GM12878 (cell line): ENCODE data around the gene KRT80. TPM values are rescaled to one million over a fixed set of nuclear protein-coding genes. Genes with fewer than 3 reads are reported as not detected.

ENCODE experiments used
- ATAC-seq: fragments of 200-7000 bp; cut with Tn5 transposase; 3 replicates; pipeline ENCODE4 v1.9.1; 2020; ENCODE audit warnings: mild to moderate bottlenecking, moderate library complexity
- BruUV-seq: library from RNA; stranded (reverse); fragments of 400-500 nt; replicated peaks from 2 replicates; lab custom pipeline; 2021; lab: Mats Ljungman, UMichigan
- CTCF ChIA-PET: fragments of 300-600 bp; sonication (Branson Sonifier 250); formaldehyde crosslinking; extraction: SDS; loops from one replicate; lab custom pipeline; 2021; ENCODE audit warnings: inconsistent platforms; lab: Yijun Ruan, JAX
- POLR2A ChIA-PET: fragments of 350-600 bp; formaldehyde crosslinking; extraction: SDS; loops from one replicate; lab custom pipeline; 2021; ENCODE audit warnings: inconsistent platforms; lab: Charles Lee
- RAD21 ChIA-PET: fragments of 300-600 bp; sonication (Branson Sonifier 250); formaldehyde crosslinking; loops from one replicate; lab custom pipeline; 2023; ENCODE audit warnings: antibody characterized with exemption; ENCODE audit not compliant: unreplicated experiment; lab: Charles Lee
- SMC1A ChIA-PET: fragments of 300-600 bp; sonication (Branson Sonifier 250); formaldehyde crosslinking; loops from one replicate; lab custom pipeline; 2023; ENCODE audit not compliant: unreplicated experiment, uncharacterized antibody; lab: Charles Lee
- DNase-seq: peaks from one replicate; pipeline ENCODE4 v3.0.0-alpha.2; 2011; ENCODE audit warnings: low read depth, low spot score
- FAIRE-seq: peaks from 3 replicates; lab custom pipeline; 2011; peaks lifted over from hg19 to GRCh38; lab: Jason Lieb, UNC
- H2AFZ ChIP-seq: 2 replicates; pipeline ENCODE4 v1.6.0; 2011; ENCODE audit warnings: low read depth, low read length, control low read depth; ENCODE audit not compliant: control insufficient read depth
- H3K27ac ChIP-seq: 2 replicates; pipeline ENCODE4 v1.5.1; 2011; ENCODE audit warnings: control low read depth; ENCODE audit not compliant: control insufficient read depth, insufficient read depth
- H3K27me3 ChIP-seq, 2 experiments: replicated peaks in 1 of 2; 2 replicates each; pipeline versions ENCODE4 v1.6.0 to v1.6.1; 2011; ENCODE audit warnings: low read length in 1 of 2; ENCODE audit not compliant: control insufficient read depth in 2 of 2, insufficient read depth in 2 of 2
- H3K36me3 ChIP-seq, 2 experiments: 2 replicates each; pipeline ENCODE4 v1.5.1; 2011; ENCODE audit warnings: low read length in 1 of 2; ENCODE audit not compliant: control insufficient read depth in 2 of 2, insufficient read depth in 2 of 2
- H3K4me1 ChIP-seq: 2 replicates; pipeline ENCODE4 v1.6.1; 2011; ENCODE audit warnings: mild to moderate bottlenecking, low read length, moderate library complexity, mixed read lengths; ENCODE audit not compliant: control insufficient read depth, insufficient read depth
- H3K4me2 ChIP-seq: 2 replicates; pipeline ENCODE4 v1.6.0; 2011; ENCODE audit warnings: control low read depth; ENCODE audit not compliant: control insufficient read depth, insufficient read depth
- H3K4me3 ChIP-seq: fragments of 200-600 bp; sonication (generic); 2 replicates; pipeline ENCODE4 v1.5.1; 2016
- H3K79me2 ChIP-seq: 2 replicates; pipeline ENCODE4 v1.6.0; 2011; ENCODE audit warnings: low read length; ENCODE audit not compliant: control insufficient read depth, insufficient read depth
- H3K9ac ChIP-seq: 2 replicates; pipeline ENCODE4 v1.8.0; 2011; ENCODE audit warnings: low read length, control low read depth, mixed read lengths; ENCODE audit not compliant: control insufficient read depth, insufficient read depth
- H3K9me3 ChIP-seq: replicated peaks from 3 replicates; pipeline ENCODE4 v1.5.1; 2011; ENCODE audit warnings: mild to moderate bottlenecking, low read length; ENCODE audit not compliant: control insufficient read depth, insufficient read depth
- H4K20me1 ChIP-seq: 2 replicates; pipeline ENCODE4 v1.6.0; 2011; ENCODE audit not compliant: control insufficient read depth, insufficient read depth
- CHD4 ChIP-seq: fragments of 200-600 bp; sonication (generic); IDR thresholded peaks from 2 replicates; pipeline ENCODE4 v1.6.1; 2016; ENCODE audit warnings: mild to moderate bottlenecking
- ETV6 ChIP-seq, 2 experiments: fragments of 450-650 bp in 1 of 2; IDR thresholded peaks in 1 of 2; conservative IDR thresholded peaks in 1 of 2; 2 replicates each; pipeline ENCODE4 v1.6.1; 2014; ENCODE audit warnings: antibody characterized with exemption in 1 of 2, borderline replicate concordance in 1 of 2, low read depth in 1 of 2, mild to moderate bottlenecking in 1 of 2, moderate library complexity in 1 of 2
- EZH2 ChIP-seq: IDR thresholded peaks from 2 replicates; pipeline ENCODE4 v1.6.1; 2012; ENCODE audit warnings: low read depth, mild to moderate bottlenecking, control low read depth, inconsistent platforms, low read length, borderline replicate concordance; ENCODE audit not compliant: control insufficient read depth
- GATAD2B ChIP-seq: fragments of 450-650 bp; conservative IDR thresholded peaks from 2 replicates; pipeline ENCODE4 v1.6.1; 2017; ENCODE audit warnings: low read depth, mild to moderate bottlenecking, moderate library complexity
- MYC ChIP-seq: IDR thresholded peaks from 2 replicates; pipeline ENCODE4 v1.6.1; 2011; ENCODE audit warnings: mild to moderate bottlenecking, low read length, moderate library complexity, inconsistent platforms; ENCODE audit not compliant: insufficient read depth, insufficient replicate concordance, insufficient read length, severe bottlenecking
- NKRF ChIP-seq: fragments of 450-650 bp; conservative IDR thresholded peaks from 2 replicates; pipeline ENCODE4 v1.6.1; 2017; ENCODE audit warnings: mild to moderate bottlenecking, moderate library complexity
- PAX8 ChIP-seq: fragments of 450-650 bp; IDR thresholded peaks from 2 replicates; pipeline ENCODE4 v1.6.1; 2017; ENCODE audit warnings: mild to moderate bottlenecking, moderate library complexity
- PBX3 ChIP-seq: IDR thresholded peaks from 2 replicates; pipeline ENCODE4 v1.6.1; 2011; ENCODE audit warnings: mild to moderate bottlenecking, low read depth, low read length, moderate library complexity; ENCODE audit not compliant: insufficient replicate concordance
- SUPT20H ChIP-seq: IDR thresholded peaks from 2 replicates; pipeline ENCODE4 v1.6.1; 2011; ENCODE audit warnings: low read depth, mild to moderate bottlenecking, low read length, moderate library complexity, borderline replicate concordance; ENCODE audit not compliant: control insufficient read depth
- TCF7 ChIP-seq: IDR thresholded peaks from 2 replicates; pipeline ENCODE4 v1.6.1; 2014; ENCODE audit warnings: antibody characterized with exemption, borderline replicate concordance
- ZNF274 ChIP-seq: IDR thresholded peaks from one replicate; pipeline ENCODE4 v1.8.0; 2011; ENCODE audit not compliant: insufficient read length, insufficient read depth
- ZNF622 ChIP-seq: fragments of 450-650 bp; IDR thresholded peaks from 2 replicates; pipeline ENCODE4 v1.6.1; 2017; ENCODE audit warnings: mild to moderate bottlenecking, inconsistent platforms
- ZSCAN29 ChIP-seq: fragments of 450-650 bp; IDR thresholded peaks from 2 replicates; pipeline ENCODE4 v1.6.1; 2017; ENCODE audit warnings: mild to moderate bottlenecking, moderate library complexity
- WGBS: methylation state at CpG from one replicate; pipeline ENCODE4 v1.1.6; 2016; ENCODE audit warnings: low lambda C conversion rate; ENCODE audit not compliant: insufficient replicate concordance, insufficient coverage; ENCODE audit errors: missing lambda C conversion rate; 5-methylcytosine and 5-hydroxymethylcytosine counted together
- in situ Hi-C: fragments of 300-500 bp; cut with MboI; formaldehyde crosslinking; loops from 9 replicates; pipeline ENCODE4 v1.14.3; 2018; ENCODE audit warnings: mixed read lengths
- intact Hi-C: fragments of 100-400 bp; cut with micrococcal nuclease; formaldehyde crosslinking; loops from one replicate; pipeline ENCODE4 v1.14.2; 2022; ENCODE audit not compliant: unreplicated experiment
- polyA plus RNA-seq, 11 experiments: library from polyadenylated mRNA; depleted of rRNA in 4 of 11; unstranded in 6 of 11; stranded (reverse) in 5 of 11; fragments of >200 nt; fragmentation: Nextera tagmentation in 4 of 11; fragmentation: Illumina TruSeq in 1 of 11; extraction: Ambion mirVana in 4 of 11; extraction: Trizol in 1 of 11; gene quantifications; 1 replicate in 1 of 11; 2 replicates in 10 of 11; pipeline versions ENCODE4 v1.2.1 to v1.2.3, GENCODE V29; 2011 to 2016; ENCODE audit warnings: inconsistent platforms in 2 of 11, missing spikeins in 2 of 11, low read depth in 1 of 11
- total RNA-seq, 4 experiments: library from RNA; depleted of rRNA in 3 of 4; stranded (reverse); fragments of >200 nt in 3 of 4; fragmentation: Illumina TruSeq in 1 of 4; extraction: Trizol in 1 of 4; gene quantifications; 2 replicates each; pipeline versions ENCODE4 v1.2.1 to v1.2.3, GENCODE V29; 2013 to 2021
- TF ChIP-seq, protein P1 (sequence below): fragments of 450-650 bp; IDR thresholded peaks from 2 replicates; pipeline ENCODE4 v1.6.1; 2017; ENCODE audit warnings: antibody characterized with exemption, mild to moderate bottlenecking, moderate library complexity

KRT80 gene
- total and polyA plus RNA-seq, 10 of the 15 experiments (the other 5 are each of a cell fraction or from before 2014, with no cell fraction given) = 0.01 TPM; not detected in 9

DNA sequence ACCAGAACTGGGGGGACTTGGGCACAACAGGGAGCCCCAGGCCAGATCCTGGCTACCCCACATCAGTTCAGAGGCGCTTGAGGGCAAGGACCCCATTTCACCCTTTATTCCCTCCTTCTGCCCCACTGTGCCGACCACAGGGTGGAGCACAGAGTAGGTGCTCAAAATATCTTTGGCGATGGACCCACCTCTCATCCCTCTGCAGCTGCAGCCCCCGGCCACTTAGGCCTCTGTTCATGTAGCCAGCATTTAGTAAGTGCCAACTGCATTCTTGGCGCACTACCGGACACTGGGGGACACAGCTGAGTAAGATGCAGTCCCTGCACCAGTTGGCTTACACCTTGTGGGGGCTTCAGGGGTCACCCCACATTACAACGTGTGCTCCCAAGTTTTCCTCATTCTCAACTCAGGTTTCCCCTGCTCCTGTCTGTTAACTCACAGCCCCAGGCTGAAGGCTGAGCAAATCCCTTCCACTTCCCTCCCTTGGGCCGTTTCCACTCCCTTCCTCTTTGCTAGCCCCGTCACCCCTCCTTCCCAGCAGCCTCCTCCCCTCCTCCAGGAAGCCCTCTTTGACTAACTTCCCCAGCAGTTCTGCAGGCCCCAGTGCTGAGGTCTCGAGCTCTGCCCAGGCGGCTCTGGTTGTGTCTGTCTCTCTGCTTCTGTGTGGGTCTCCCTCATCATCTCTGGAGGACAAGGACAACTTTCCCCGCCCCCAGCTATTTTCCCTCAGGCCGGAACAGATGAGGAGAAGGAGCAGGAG lies 26.5 kb downstream of the KRT80 start:
- H2AFZ ChIP-seq = no peak overlapping the region
- no peaks in the 10 kb centered on the region for H3K9me3 ChIP-seq
- no peak overlapping the region for H3K9ac ChIP-seq
- ATAC-seq = no peak
- no peaks in the 10 kb centered on the region for H3K36me3 ChIP-seq
- H3K27ac ChIP-seq = no peak overlapping the region
- ChIA-PET SMC1A (interaction anchor here (1.4 to 1.5 kb wide), 2 partner anchors 48 to 163 kb away, joined by 3 read pairs; no protein-coding TSS in a partner anchor), POLR2A (interaction anchor here (0.6 kb wide), 1 partner anchor 41 kb away, joined by 5 read pairs; no protein-coding TSS in a partner anchor), CTCF (interaction anchor here (0.6 to 1.0 kb wide), 4 partner anchors 29 to 705 kb away, joined by 3 to 4 read pairs (median 3); no protein-coding TSS in a partner anchor), RAD21 (interaction anchor here (1.2 kb wide), 1 partner anchor 79 kb away, joined by 3 read pairs; no protein-coding TSS in a partner anchor)
- H4K20me1 ChIP-seq = no peaks in the 10 kb centered on the region
- H3K4me2 ChIP-seq = no peak overlapping the region
- H3K27me3 ChIP-seq = no peaks in the 10 kb centered on the region
- H3K4me1 ChIP-seq = peaks cover 6% of the 10 kb centered on the region
- no peak for DNase-seq
- no peak overlapping the region for H3K4me3 ChIP-seq
- intact Hi-C loops (no loop called here), in situ Hi-C loops (no loop called here)
- H3K79me2 ChIP-seq = no peaks in the 10 kb centered on the region
- BruUV-seq = no TSS peak
- 40% methylated on average over 13 of the region's 13 CpGs for WGBS
- TF ChIP-seq CHD4 (no peak), EZH2 (no peak), ZNF274 (no peak), ZNF622 (no peak), PAX8 (no peak), NKRF (no peak), SUPT20H (no peak), ETV6 (conservative IDR thresholded peaks at IDR 0.05 in 1 of 2, IDR thresholded peaks at IDR 0.05 in 1 of 2; ENCODE audit: borderline replicate concordance in 1 of 2, low read depth in 1 of 2) (no peak), ZSCAN29 (no peak), TCF7 (no peak), MYC (no peak), PBX3 (no peak), GATAD2B (no peak)
- TF ChIP-seq, protein P1, sequence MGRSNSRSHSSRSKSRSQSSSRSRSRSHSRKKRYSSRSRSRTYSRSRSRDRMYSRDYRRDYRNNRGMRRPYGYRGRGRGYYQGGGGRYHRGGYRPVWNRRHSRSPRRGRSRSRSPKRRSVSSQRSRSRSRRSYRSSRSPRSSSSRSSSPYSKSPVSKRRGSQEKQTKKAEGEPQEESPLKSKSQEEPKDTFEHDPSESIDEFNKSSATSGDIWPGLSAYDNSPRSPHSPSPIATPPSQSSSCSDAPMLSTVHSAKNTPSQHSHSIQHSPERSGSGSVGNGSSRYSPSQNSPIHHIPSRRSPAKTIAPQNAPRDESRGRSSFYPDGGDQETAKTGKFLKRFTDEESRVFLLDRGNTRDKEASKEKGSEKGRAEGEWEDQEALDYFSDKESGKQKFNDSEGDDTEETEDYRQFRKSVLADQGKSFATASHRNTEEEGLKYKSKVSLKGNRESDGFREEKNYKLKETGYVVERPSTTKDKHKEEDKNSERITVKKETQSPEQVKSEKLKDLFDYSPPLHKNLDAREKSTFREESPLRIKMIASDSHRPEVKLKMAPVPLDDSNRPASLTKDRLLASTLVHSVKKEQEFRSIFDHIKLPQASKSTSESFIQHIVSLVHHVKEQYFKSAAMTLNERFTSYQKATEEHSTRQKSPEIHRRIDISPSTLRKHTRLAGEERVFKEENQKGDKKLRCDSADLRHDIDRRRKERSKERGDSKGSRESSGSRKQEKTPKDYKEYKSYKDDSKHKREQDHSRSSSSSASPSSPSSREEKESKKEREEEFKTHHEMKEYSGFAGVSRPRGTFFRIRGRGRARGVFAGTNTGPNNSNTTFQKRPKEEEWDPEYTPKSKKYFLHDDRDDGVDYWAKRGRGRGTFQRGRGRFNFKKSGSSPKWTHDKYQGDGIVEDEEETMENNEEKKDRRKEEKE = no peak
- no peak for FAIRE-seq
